Esophagus muscularis mucosa (tissue), 4 donors: ENCODE measurements around the gene MBOAT7. TPM values are rescaled to one million over a fixed set of nuclear protein-coding genes. Genes with fewer than 3 reads are reported as not detected.

Source experiments
- DNase-seq: peaks from one replicate; pipeline ENCODE4 v3.0.0-alpha.2; 2017; ENCODE audit errors: extremely low spot score
- H3K27ac ChIP-seq, 4 donors: fragments of 200-600 bp; sonication (generic); replicated peaks in 1 of 4; 1 replicate in 3 of 4; 2 replicates in 1 of 4; pipeline ENCODE4 v1.5.1; 2016 to 2019; ENCODE audit warnings: mild to moderate bottlenecking in 1 of 4
- H3K27me3 ChIP-seq, 4 donors: fragments of 200-600 bp; sonication (generic); one replicate each; pipeline versions ENCODE4 v1.5.1 to v1.6.0; 2016 to 2019
- H3K36me3 ChIP-seq, 4 donors: fragments of 200-600 bp; sonication (generic); one replicate each; pipeline ENCODE4 v1.5.1; 2016 to 2019
- H3K4me1 ChIP-seq, 4 donors: fragments of 200-600 bp; sonication (generic); one replicate each; pipeline ENCODE4 v1.5.1; 2016 to 2019
- H3K4me3 ChIP-seq, 4 donors: fragments of 200-600 bp; sonication (generic); 1 replicate in 2 of 4; 2 replicates in 2 of 4; pipeline ENCODE4 v1.5.1; 2016 to 2019; ENCODE audit warnings: mild to moderate bottlenecking in 4 of 4, moderate library complexity in 1 of 4
- H3K9me3 ChIP-seq, 4 donors: fragments of 200-600 bp; sonication (generic); 1 replicate in 3 of 4; 2 replicates in 1 of 4; pipeline ENCODE4 v1.5.1; 2016 to 2019
- CTCF ChIP-seq, 3 experiments: fragments of 200-600 bp in 2 of 3; fragments of 450-650 bp in 1 of 3; sonication (generic) in 2 of 3; IDR thresholded peaks; one replicate each; pipeline ENCODE4 v1.5.1; 2017 to 2019; ENCODE audit warnings: antibody characterized with exemption in 3 of 3, mild to moderate bottlenecking in 2 of 3, moderate library complexity in 1 of 3
- EP300 ChIP-seq: sonication (generic); formaldehyde crosslinking; IDR thresholded peaks from one replicate; pipeline ENCODE4 v1.6.1; 2017; ENCODE audit warnings: antibody characterized with exemption
- POLR2A ChIP-seq: fragments of 450-650 bp; IDR thresholded peaks from one replicate; pipeline ENCODE4 v1.6.1; 2017; ENCODE audit warnings: antibody characterized with exemption, moderate library complexity, mild to moderate bottlenecking, low read depth
- POLR2AphosphoS5 ChIP-seq, 2 donors: sonication (generic); formaldehyde crosslinking; IDR thresholded peaks; one replicate each; pipeline ENCODE4 v1.6.1; 2017; ENCODE audit warnings: antibody characterized with exemption in 2 of 2
- WGBS: methylation state at CpG from one replicate; pipeline ENCODE4 v1.1.5; 2018; 5-methylcytosine and 5-hydroxymethylcytosine counted together
- intact Hi-C: fragments of 100-400 bp; cut with DNase I; formaldehyde crosslinking; loops from one replicate; pipeline ENCODE4 v1.15.1; 2023
- total RNA-seq, 4 donors: library from RNA; depleted of rRNA; stranded (reverse); fragments of >200 nt; gene quantifications; one replicate each; pipeline versions ENCODE4 v1.1.0 to v1.2.1, GENCODE V29; 2016

The MBOAT7 gene
- total RNA-seq, 4 donors from 2014 or later: 40.3 to 83.2 (median 59.4) TPM

- no peaks in the 10 kb centered on the region for H3K27me3 ChIP-seq
- peak overlapping the region in 1 of 4 donors; percentile 14 for H3K27ac ChIP-seq
- 77% methylated on average over 12 of the region's 12 CpGs for WGBS
- H3K4me3 ChIP-seq: no peak overlapping the region
- H3K4me1 ChIP-seq: peaks cover 38 to 44% (median 43%) of the 10 kb centered on the region in 4 donors
- H3K36me3 ChIP-seq: peaks cover 16 to 29% (median 23%) of the 10 kb centered on the region in 4 donors
- TF ChIP-seq CTCF (IDR thresholded peaks at IDR 0.05): no peak
- TF ChIP-seq POLR2AphosphoS5 (IDR thresholded peaks at IDR 0.05): peak in 1 of 2 donors; percentile 4
- H3K9me3 ChIP-seq: no peaks in the 10 kb centered on the region
- no peak for DNase-seq
- intact Hi-C loops: no loop called here
Observed at GRCh38 chr19:54211235-54211634, 21.9 kb upstream of the MBOAT7 start.

GRCh38 chr19:54209811-54210494, 20.6 kb upstream of the MBOAT7 start:
- no peaks in the 10 kb centered on the region for H3K9me3 ChIP-seq
- intact Hi-C loops: no loop called here
- TF ChIP-seq CTCF (IDR thresholded peaks at IDR 0.05) (no peak), POLR2AphosphoS5 (IDR thresholded peaks at IDR 0.05) (peak; percentile 78), POLR2A (no peak), EP300 (no peak)
- H3K27ac ChIP-seq: peak overlapping the region; percentile 70 to 79 (median 76)
- H3K4me1 ChIP-seq: peaks cover 47 to 56% (median 55%) of the 10 kb centered on the region in 4 donors
- H3K27me3 ChIP-seq: no peaks in the 10 kb centered on the region
- H3K36me3 ChIP-seq: peaks cover 21 to 42% (median 36%) of the 10 kb centered on the region in 4 donors
- H3K4me3 ChIP-seq: no peak overlapping the region
- peak; percentile 95 for DNase-seq
- 31% methylated on average over 10 of the region's 10 CpGs for WGBS

DNA sequence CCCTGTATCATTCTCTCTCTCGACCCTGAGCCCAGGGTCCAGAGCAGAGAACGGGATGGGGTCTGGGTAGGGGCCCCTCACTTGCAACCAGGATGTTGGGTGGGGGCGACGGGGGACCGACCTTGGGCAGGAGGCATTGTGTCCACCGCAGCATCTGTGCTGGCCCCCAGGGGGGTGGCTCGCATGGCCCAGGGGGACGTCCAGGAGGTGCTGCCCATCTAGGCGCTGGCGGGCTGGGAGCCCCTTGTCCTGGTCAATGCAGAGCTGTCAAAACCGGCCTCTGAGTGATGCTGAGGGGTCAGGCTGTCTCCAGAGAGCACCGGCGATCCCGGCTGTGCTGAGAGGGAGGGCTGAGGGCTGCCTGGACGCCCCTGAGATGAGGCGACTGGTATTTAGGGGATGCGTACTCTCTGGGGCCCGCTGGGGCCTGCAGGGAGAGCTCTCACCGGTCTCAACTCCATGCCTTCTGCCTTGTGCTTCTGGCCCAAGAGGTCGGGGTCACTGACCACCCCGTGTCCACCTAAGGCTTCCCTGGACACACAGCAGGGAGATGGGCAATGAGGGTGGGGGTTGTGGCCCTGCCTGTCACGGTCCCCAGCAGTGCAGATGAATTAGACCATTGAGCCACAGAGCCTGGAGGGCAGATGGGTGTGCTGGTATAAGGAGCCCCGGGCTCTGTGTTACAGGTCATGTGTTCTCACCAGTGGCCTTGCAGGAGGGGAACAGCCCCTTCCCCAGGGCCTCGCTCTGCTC, 19.9 kb upstream of the MBOAT7 start:
- no peak for TF ChIP-seq CTCF (IDR thresholded peaks at IDR 0.05)
- TF ChIP-seq POLR2A: no peak
- Histone ChIP-seq H3K27me3 (no peaks in the 10 kb centered on the region), H3K9me3 (no peaks in the 10 kb centered on the region), H3K36me3 (peaks cover 24 to 49% (median 43%) of the 10 kb centered on the region in 4 donors), H3K4me3 (no peak overlapping the region), H3K4me1 (peaks cover 55 to 63% (median 63%) of the 10 kb centered on the region in 4 donors), H3K27ac (peak overlapping the region; percentile 70 to 79 (median 76))
- WGBS: 48% methylated on average over 5 of the region's 24 CpGs
- no peak for DNase-seq
- intact Hi-C loops: no loop called here

GRCh38 chr19:54208784-54209057, 19.3 kb upstream of the MBOAT7 start:
- 63% methylated on average over 8 of the region's 8 CpGs for WGBS
- H3K4me3 ChIP-seq: no peak overlapping the region
- peaks cover 29 to 54% (median 48%) of the 10 kb centered on the region in 4 donors for H3K36me3 ChIP-seq
- no peak for TF ChIP-seq POLR2AphosphoS5 (IDR thresholded peaks at IDR 0.05)
- TF ChIP-seq CTCF (IDR thresholded peaks at IDR 0.05): no peak
- no peak for TF ChIP-seq EP300
- intact Hi-C loops: no loop called here
- no peak for DNase-seq
- peaks cover 60 to 68% (median 68%) of the 10 kb centered on the region in 4 donors for H3K4me1 ChIP-seq
- peak overlapping the region; percentile 70 to 79 (median 76) for H3K27ac ChIP-seq
- no peaks in the 10 kb centered on the region for H3K27me3 ChIP-seq
- no peaks in the 10 kb centered on the region for H3K9me3 ChIP-seq
